HepG2 (cell line): ENCODE data around the gene PLD6. TPM values are rescaled to one million over a fixed set of nuclear protein-coding genes. Genes with fewer than 3 reads are reported as not detected.

Experiments
- ATAC-seq: fragments of 200-7000 bp; cut with Tn5 transposase; 3 replicates; pipeline ENCODE4 v1.9.1; 2020; ENCODE audit warnings: mild to moderate bottlenecking, moderate library complexity
- BruUV-seq: library from RNA; stranded (reverse); fragments of 400-500 nt; replicated peaks from 2 replicates; lab custom pipeline; 2021; lab: Mats Ljungman, UMichigan
- CTCF ChIA-PET: fragments of 300-600 bp; formaldehyde crosslinking; extraction: SDS; loops from one replicate; lab custom pipeline; 2021; ENCODE audit warnings: low total read pairs, inconsistent platforms, low intra/inter-chr PET ratio; lab: Yijun Ruan, JAX
- POLR2A ChIA-PET: fragments of 350-600 bp; sonication (Branson Sonifier 250); formaldehyde crosslinking; loops from one replicate; lab custom pipeline; 2020; ENCODE audit warnings: antibody characterized with exemption, inconsistent platforms; lab: Yijun Ruan, JAX
- DNase-seq: peaks from one replicate; pipeline ENCODE4 v3.0.0-alpha.2; 2015; ENCODE audit warnings: low spot score
- FAIRE-seq: peaks from 3 replicates; lab custom pipeline; 2011; peaks lifted over from hg19 to GRCh38; lab: Jason Lieb, UNC
- H2AFZ ChIP-seq: one replicate; pipeline ENCODE4 v1.6.1; 2011; ENCODE audit warnings: low read length, inconsistent platforms
- H3K27ac ChIP-seq: fragments of 300-600 bp; 3 replicates; pipeline ENCODE4 v1.8.0; 2011; ENCODE audit warnings: mixed run types, mild to moderate bottlenecking, mixed read lengths, low read length, inconsistent platforms; ENCODE audit not compliant: insufficient read depth; ENCODE audit errors: extremely low read length
- H3K27me3 ChIP-seq, 2 experiments: fragments of 200-600 bp in 1 of 2; 2 replicates in 1 of 2; 3 replicates in 1 of 2; pipeline versions ENCODE4 v1.6.0 to v1.8.0; 2011; ENCODE audit warnings: low read length in 2 of 2, mild to moderate bottlenecking in 2 of 2, moderate library complexity in 2 of 2, inconsistent platforms in 1 of 2; ENCODE audit not compliant: insufficient read depth in 2 of 2, control insufficient read depth in 1 of 2
- H3K36me3 ChIP-seq, 2 experiments: fragments of 200-600 bp in 1 of 2; replicated peaks in 1 of 2; 2 replicates in 1 of 2; 3 replicates in 1 of 2; pipeline versions ENCODE4 v1.5.1 to v1.8.0; 2011; ENCODE audit warnings: low read length in 2 of 2, inconsistent platforms in 1 of 2; ENCODE audit not compliant: insufficient read depth in 2 of 2, control insufficient read depth in 1 of 2
- H3K4me1 ChIP-seq: 2 replicates; pipeline ENCODE4 v1.5.1; 2012; ENCODE audit warnings: low read length, inconsistent platforms; ENCODE audit not compliant: insufficient read depth
- H3K4me2 ChIP-seq: 2 replicates; pipeline ENCODE4 v1.6.0; 2011; ENCODE audit warnings: low read depth, low read length, inconsistent platforms
- H3K4me3 ChIP-seq, 3 experiments: fragments of 200-600 bp in 1 of 3; sonication (generic), shearing (Covaris generic) in 1 of 3; replicated peaks in 1 of 3; 2 replicates each; pipeline ENCODE4 v1.5.1; 2011 to 2016; ENCODE audit warnings: low read length in 3 of 3, inconsistent platforms in 2 of 3, low read depth in 2 of 3, mild to moderate bottlenecking in 2 of 3, control low read depth in 1 of 3, mixed read lengths in 1 of 3; ENCODE audit not compliant: insufficient read depth in 1 of 3
- H3K79me2 ChIP-seq: one replicate; pipeline ENCODE4 v1.6.1; 2011; ENCODE audit warnings: low read length, inconsistent platforms; ENCODE audit not compliant: insufficient read depth
- H3K9ac ChIP-seq: 2 replicates; pipeline ENCODE4 v1.6.0; 2011; ENCODE audit warnings: mild to moderate bottlenecking, low read depth, low read length, inconsistent platforms; ENCODE audit not compliant: insufficient read depth
- H3K9me3 ChIP-seq: 2 replicates; pipeline ENCODE4 v1.5.1; 2012; ENCODE audit warnings: mild to moderate bottlenecking, low read length
- H4K20me1 ChIP-seq: 2 replicates; pipeline ENCODE4 v1.6.0; 2011; ENCODE audit warnings: inconsistent platforms, mild to moderate bottlenecking, low read length, moderate library complexity; ENCODE audit not compliant: insufficient read depth
- AGO2 ChIP-seq: fragments of 200-400 bp; formaldehyde crosslinking; optimal IDR thresholded peaks from 2 replicates; pipeline ENCODE3; 2017; ENCODE audit warnings: mild to moderate bottlenecking, low read depth, low read length, moderate library complexity
- BHLHE40 ChIP-seq: IDR thresholded peaks from 2 replicates; pipeline ENCODE4 v1.6.1; 2011; ENCODE audit warnings: low read length, improper control_type of control experiment
- CBX5 ChIP-seq: sonication (generic); formaldehyde crosslinking; IDR thresholded peaks from 2 replicates; pipeline ENCODE4 v1.4.0; 2020; ENCODE audit warnings: missing genetic modification reagents, borderline replicate concordance
- HDAC1 ChIP-seq: sonication (generic); formaldehyde crosslinking; IDR thresholded peaks from 2 replicates; pipeline ENCODE4 v1.5.1; 2020; ENCODE audit warnings: mild to moderate bottlenecking, missing genetic modification reagents
- MBNL3 ChIP-seq: fragments of 250-450 bp; sonication (Bioruptor Pico); conservative IDR thresholded peaks from 2 replicates; pipeline ENCODE4 v1.8.0; 2022; ENCODE audit warnings: mild to moderate bottlenecking, inconsistent platforms
- PAXIP1 ChIP-seq: sonication (generic); formaldehyde crosslinking; conservative IDR thresholded peaks from 2 replicates; pipeline ENCODE4 v1.4.0; 2020; ENCODE audit warnings: mild to moderate bottlenecking, missing genetic modification reagents, moderate library complexity
- RBM39 ChIP-seq: fragments of 200-400 bp; formaldehyde crosslinking; IDR thresholded peaks from one replicate; pipeline ENCODE4 v1.6.1; 2018; ENCODE audit warnings: antibody characterized with exemption, mild to moderate bottlenecking, low read depth, low read length; ENCODE audit not compliant: poor library complexity, severe bottlenecking
- SIN3A ChIP-seq: IDR thresholded peaks from 2 replicates; pipeline ENCODE4 v1.6.1; 2011; ENCODE audit warnings: low read depth, mild to moderate bottlenecking, control low read depth, low read length, borderline replicate concordance
- ZNF567 ChIP-seq: sonication (generic); formaldehyde crosslinking; IDR thresholded peaks from 2 replicates; pipeline ENCODE4 v1.8.1; 2023; ENCODE audit warnings: mild to moderate bottlenecking, missing genetic modification reagents, borderline replicate concordance
- WGBS: methylation state at CpG from one replicate; pipeline ENCODE4 v1.1.6; 2017; ENCODE audit warnings: low lambda C conversion rate; 5-methylcytosine and 5-hydroxymethylcytosine counted together
- in situ Hi-C: cut with HindIII; loops from 2 replicates; pipeline ENCODE4 v1.10.0; 2017; ENCODE audit warnings: low pct_unique_long_range_greater_than_20kb; ENCODE audit not compliant: extremely low pct_ligation_motif_present
- intact Hi-C: fragments of 100-400 bp; cut with micrococcal nuclease; formaldehyde crosslinking; loops from one replicate; pipeline ENCODE4 v1.10.0; 2022; ENCODE audit not compliant: unreplicated experiment
- polyA plus RNA-seq, 8 experiments: library from polyadenylated mRNA; depleted of rRNA in 3 of 8; stranded (reverse) in 7 of 8; unstranded in 1 of 8; fragments of >200 nt; fragmentation: Illumina TruSeq in 4 of 8; extraction: Trizol in 4 of 8; gene quantifications; 2 replicates each; pipeline versions ENCODE4 v1.2.1 to v1.2.3, GENCODE V29; 2011 to 2016; ENCODE audit warnings: low read depth in 4 of 8, missing spikeins in 1 of 8, mixed read lengths in 1 of 8; ENCODE audit not compliant: insufficient read depth in 1 of 8
- total RNA-seq, 5 experiments: library from RNA; depleted of rRNA; stranded (reverse); fragments of >200 nt; fragmentation: Illumina TruSeq; extraction: Trizol; gene quantifications; 2 replicates each; pipeline ENCODE4 v1.2.3, GENCODE V29; 2016; ENCODE audit warnings: low read depth in 1 of 5
- TF ChIP-seq, protein P1 (sequence below): sonication (generic); formaldehyde crosslinking; IDR thresholded peaks from 2 replicates; pipeline ENCODE4 v1.5.0; 2020; ENCODE audit warnings: missing genetic modification reagents, mild to moderate bottlenecking, borderline replicate concordance
- TF ChIP-seq, protein P2 (sequence below): sonication (generic); formaldehyde crosslinking; IDR thresholded peaks from 2 replicates; pipeline ENCODE4 v1.4.0; 2020; ENCODE audit warnings: missing genetic modification reagents

The PLD6 gene
- total and polyA plus RNA-seq, 2 of the 13 experiments (the other 11 are each of a cell fraction or from before 2014, with no cell fraction given): 5.2 to 11.4 TPM

GRCh38 chr17:17213775-17214174 lies 7.6 kb upstream of the PLD6 start:
- no peak for ATAC-seq
- CTCF ChIA-PET: no interaction called here

GRCh38 chr17:17207998-17208397 lies 1.9 kb upstream of the PLD6 start:
- BruUV-seq: no TSS peak
- peaks cover 21% of the 10 kb centered on the region for H3K79me2 ChIP-seq
- no peaks in the 10 kb centered on the region for H3K9me3 ChIP-seq
- H3K4me2 ChIP-seq: no peak overlapping the region
- CTCF ChIA-PET: no interaction called here
- H3K9ac ChIP-seq: no peak overlapping the region
- no peak overlapping the region for H2AFZ ChIP-seq
- DNase-seq (no peak), FAIRE-seq (no peak), ATAC-seq (no peak)
- H3K27ac ChIP-seq: no peak overlapping the region
- WGBS: 90% methylated on average over 8 of the region's 8 CpGs
- POLR2A ChIA-PET: interaction anchor here (2.8 kb wide), 1 partner anchor 28 kb away, joined by 12 read pairs; the partner anchor contains the start of gene FLCN
- H3K36me3 ChIP-seq: peaks cover 4 to 14% of the 10 kb centered on the region in 2 experiments; a peak in 4 of 5 replicates
- in situ Hi-C loops: no loop called here
- H3K4me3 ChIP-seq: no peak overlapping the region
- H3K4me1 ChIP-seq: peaks cover 38% of the 10 kb centered on the region
- intact Hi-C loops: loop anchor here (10.0 kb wide), 1 partner anchor 107 kb away; no protein-coding TSS in a partner anchor
- H3K27me3 ChIP-seq: no peaks in the 10 kb centered on the region; a peak in 1 of 5 replicates
- H4K20me1 ChIP-seq: no peaks in the 10 kb centered on the region
- TF ChIP-seq, protein P1, sequence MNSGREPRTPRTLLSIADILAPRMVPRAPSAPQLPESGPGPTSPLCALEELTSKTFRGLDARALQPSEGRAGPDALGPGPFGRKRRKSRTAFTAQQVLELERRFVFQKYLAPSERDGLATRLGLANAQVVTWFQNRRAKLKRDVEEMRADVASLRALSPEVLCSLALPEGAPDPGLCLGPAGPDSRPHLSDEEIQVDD (CRISPR knock-in tag): no peak
- TF ChIP-seq BHLHE40 (no peak), ZNF567 (CRISPR knock-in tag) (no peak), RBM39 (no peak), HDAC1 (CRISPR knock-in tag) (no peak), PAXIP1 (no peak), SIN3A (no peak), MBNL3 (CRISPR knock-in tag) (no peak)
- TF ChIP-seq, protein P2, sequence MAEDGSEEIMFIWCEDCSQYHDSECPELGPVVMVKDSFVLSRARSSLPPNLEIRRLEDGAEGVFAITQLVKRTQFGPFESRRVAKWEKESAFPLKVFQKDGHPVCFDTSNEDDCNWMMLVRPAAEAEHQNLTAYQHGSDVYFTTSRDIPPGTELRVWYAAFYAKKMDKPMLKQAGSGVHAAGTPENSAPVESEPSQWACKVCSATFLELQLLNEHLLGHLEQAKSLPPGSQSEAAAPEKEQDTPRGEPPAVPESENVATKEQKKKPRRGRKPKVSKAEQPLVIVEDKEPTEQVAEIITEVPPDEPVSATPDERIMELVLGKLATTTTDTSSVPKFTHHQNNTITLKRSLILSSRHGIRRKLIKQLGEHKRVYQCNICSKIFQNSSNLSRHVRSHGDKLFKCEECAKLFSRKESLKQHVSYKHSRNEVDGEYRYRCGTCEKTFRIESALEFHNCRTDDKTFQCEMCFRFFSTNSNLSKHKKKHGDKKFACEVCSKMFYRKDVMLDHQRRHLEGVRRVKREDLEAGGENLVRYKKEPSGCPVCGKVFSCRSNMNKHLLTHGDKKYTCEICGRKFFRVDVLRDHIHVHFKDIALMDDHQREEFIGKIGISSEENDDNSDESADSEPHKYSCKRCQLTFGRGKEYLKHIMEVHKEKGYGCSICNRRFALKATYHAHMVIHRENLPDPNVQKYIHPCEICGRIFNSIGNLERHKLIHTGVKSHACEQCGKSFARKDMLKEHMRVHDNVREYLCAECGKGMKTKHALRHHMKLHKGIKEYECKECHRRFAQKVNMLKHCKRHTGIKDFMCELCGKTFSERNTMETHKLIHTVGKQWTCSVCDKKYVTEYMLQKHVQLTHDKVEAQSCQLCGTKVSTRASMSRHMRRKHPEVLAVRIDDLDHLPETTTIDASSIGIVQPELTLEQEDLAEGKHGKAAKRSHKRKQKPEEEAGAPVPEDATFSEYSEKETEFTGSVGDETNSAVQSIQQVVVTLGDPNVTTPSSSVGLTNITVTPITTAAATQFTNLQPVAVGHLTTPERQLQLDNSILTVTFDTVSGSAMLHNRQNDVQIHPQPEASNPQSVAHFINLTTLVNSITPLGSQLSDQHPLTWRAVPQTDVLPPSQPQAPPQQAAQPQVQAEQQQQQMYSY (CRISPR knock-in tag): no peak

More at GRCh38 chr17:17213775-17214174, 7.6 kb upstream of the PLD6 start:
- in situ Hi-C loops: no loop called here
- 98% methylated on average over 7 of the region's 10 CpGs for WGBS
- Histone ChIP-seq H4K20me1 (no peaks in the 10 kb centered on the region), H2AFZ (no peak overlapping the region), H3K36me3 (peaks cover 28 to 61% of the 10 kb centered on the region in 2 experiments), H3K4me3 (no peak overlapping the region), H3K9me3 (no peaks in the 10 kb centered on the region), H3K27me3 (no peaks in the 10 kb centered on the region; a peak in 1 of 5 replicates)
- TF ChIP-seq CBX5 (CRISPR knock-in tag) (no peak), AGO2 (peak; percentile 17)
- TF ChIP-seq, all 625 proteins: peak for 1
- no peaks in the 10 kb centered on the region for H3K79me2 ChIP-seq
- FAIRE-seq (no peak), DNase-seq (no peak)
- H3K27ac ChIP-seq: no peak overlapping the region
- intact Hi-C loops: no loop called here
- BruUV-seq: no TSS peak
- no peak overlapping the region for H3K4me2 ChIP-seq
- H3K9ac ChIP-seq: no peak overlapping the region
- no peaks in the 10 kb centered on the region for H3K4me1 ChIP-seq
- POLR2A ChIA-PET: no interaction called here
